OCI-LY7 (cell line): Measurements from ENCODE around the gene MAST1.

Experiments
- EZH2phosphoT487 ChIP-seq: fragments of 200-600 bp; sonication (generic); IDR thresholded peaks from 2 replicates; pipeline ENCODE4 v1.6.1; 2018; ENCODE audit warnings: low read depth, borderline replicate concordance, mild to moderate bottlenecking, mixed run types, antibody characterized with exemption, low read length, moderate library complexity, mixed read lengths
- TF ChIP-seq, protein P1 (sequence below): fragments of 200-600 bp; sonication (generic); conservative IDR thresholded peaks from 2 replicates; pipeline ENCODE4 v1.5.1; 2014; ENCODE audit warnings: mild to moderate bottlenecking, antibody characterized with exemption, low read length, moderate library complexity, mixed read lengths

GRCh38 chr19:12886969-12887747 lies 48.8 kb downstream of the MAST1 start, which contains the start of gene KLF1:
- TF ChIP-seq, protein P1, sequence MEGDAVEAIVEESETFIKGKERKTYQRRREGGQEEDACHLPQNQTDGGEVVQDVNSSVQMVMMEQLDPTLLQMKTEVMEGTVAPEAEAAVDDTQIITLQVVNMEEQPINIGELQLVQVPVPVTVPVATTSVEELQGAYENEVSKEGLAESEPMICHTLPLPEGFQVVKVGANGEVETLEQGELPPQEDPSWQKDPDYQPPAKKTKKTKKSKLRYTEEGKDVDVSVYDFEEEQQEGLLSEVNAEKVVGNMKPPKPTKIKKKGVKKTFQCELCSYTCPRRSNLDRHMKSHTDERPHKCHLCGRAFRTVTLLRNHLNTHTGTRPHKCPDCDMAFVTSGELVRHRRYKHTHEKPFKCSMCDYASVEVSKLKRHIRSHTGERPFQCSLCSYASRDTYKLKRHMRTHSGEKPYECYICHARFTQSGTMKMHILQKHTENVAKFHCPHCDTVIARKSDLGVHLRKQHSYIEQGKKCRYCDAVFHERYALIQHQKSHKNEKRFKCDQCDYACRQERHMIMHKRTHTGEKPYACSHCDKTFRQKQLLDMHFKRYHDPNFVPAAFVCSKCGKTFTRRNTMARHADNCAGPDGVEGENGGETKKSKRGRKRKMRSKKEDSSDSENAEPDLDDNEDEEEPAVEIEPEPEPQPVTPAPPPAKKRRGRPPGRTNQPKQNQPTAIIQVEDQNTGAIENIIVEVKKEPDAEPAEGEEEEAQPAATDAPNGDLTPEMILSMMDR = no peak
- no peak for TF ChIP-seq EZH2phosphoT487
